Eye (tissue), 1 donor: ENCODE data around the gene LIN54.
A peak's percentile ranks its signal among the peaks of the same experiment; 100 is the strongest.
"Not testable (repeated sequence)": the region's sequence is repeated elsewhere in the genome, so short reads cannot be mapped to it uniquely, and the experiment has no call there.

Experiments used
- DNase-seq: peaks from one replicate; pipeline ENCODE4 v3.0.0-alpha.2; 2015

The LIN54 gene

GRCh38 chr4:83010522-83011318 lies at the start of gene LIN54:
TSS of gene LIN54 (minus strand) at chr4:83010823. CDS start at chr4:82984844, 25,979 bp downstream.
- peak; percentile 87 for DNase-seq

GRCh38 chr4:83054928-83055327 lies 44.3 kb upstream of the LIN54 start:
- DNase-seq = peak; percentile 9

DNA sequence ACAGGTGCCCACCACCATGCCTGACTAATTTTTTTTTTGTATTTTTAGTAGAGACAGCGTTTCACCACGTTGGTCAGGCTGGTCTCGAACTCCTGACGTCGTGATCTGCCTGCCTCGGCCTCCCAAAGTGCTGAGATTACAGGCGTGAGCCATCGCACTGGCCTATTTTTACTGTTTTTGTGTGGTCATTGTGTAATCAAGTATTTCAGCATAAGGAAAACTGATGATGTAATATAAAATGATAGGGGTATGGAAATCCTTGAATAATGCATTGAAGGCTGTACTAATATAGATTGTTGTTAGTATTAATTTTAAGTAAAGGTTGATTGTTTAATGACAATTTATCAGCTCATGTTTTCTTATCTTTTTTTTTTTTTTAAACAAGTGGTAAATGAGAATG lies 38.2 kb upstream of the LIN54 start:
- not testable (repeated sequence) for DNase-seq

DNA sequence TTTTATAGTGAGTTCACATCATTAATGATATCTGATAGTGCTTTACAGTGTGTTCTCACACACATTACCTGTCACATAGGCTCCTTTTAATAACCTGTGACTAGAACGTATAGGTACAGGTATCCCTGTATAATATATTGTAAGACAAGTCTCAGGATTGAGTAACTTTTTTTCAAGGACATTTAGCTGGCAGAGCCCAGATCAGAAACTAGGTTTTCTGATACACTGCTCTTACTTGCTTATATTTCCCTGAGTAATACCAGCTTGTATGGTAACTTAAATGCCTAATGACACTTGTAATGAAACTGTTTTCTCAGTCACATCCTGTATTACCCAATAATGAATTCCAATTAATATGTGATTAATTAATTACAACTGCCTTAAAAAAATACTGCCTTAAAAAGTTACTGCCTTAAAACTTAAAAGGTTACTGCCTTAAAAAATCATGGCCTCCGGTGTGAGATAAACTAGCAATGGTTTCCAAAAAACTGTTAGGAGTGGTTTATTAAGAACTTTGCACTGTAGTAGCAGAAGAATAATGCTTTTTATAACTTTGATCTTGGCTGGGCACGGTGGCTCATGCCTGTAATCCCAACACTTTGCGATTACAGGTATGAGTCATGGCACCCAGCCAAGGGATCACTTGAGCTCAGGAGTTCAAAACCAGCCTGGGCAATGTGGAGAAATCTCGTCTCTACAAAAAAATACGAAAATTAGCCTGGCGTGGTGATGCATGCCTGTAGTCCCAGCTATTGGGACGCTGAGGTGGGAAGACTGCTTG lies 36.3 kb upstream of the LIN54 start:
- DNase-seq = no peak

DNA sequence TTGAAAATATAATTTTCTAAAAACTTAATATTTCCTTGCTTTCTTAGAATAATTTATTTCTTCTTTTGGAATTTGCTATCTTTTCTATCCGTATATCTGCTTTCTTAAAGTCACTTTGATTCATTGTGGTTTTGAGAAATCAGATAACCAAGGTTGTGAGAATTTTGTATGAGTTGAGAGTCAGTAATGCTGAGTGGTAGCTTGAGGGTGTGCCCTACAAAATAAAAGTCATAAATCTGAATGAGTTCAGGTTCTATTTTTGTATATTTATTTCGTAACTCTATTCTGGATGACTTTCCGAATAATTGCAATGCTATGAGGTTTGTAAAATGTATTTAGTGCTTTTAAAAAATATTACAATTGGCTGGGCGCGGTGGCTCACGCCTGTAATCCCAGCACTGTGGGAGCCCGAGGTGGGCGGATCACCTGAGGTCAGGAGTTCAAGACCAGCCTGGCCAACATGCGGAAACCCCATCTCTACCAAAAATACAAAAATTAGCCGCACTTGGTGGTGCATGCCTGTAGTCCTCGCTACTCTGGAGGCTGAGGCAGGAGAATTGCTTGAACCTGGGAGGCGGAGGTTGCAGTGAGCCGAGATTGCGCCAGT lies 33.3 kb upstream of the LIN54 start:
- DNase-seq = no peak

GRCh38 chr4:83043157-83043556 lies 32.5 kb upstream of the LIN54 start:
- DNase-seq = not testable (repeated sequence)

GRCh38 chr4:83040269-83040668 lies 29.6 kb upstream of the LIN54 start:
- DNase-seq = no peak

- no peak for DNase-seq
Measured at GRCh38 chr4:83036991-83037665, 26.5 kb upstream of the LIN54 start.

GRCh38 chr4:83034630-83035494 lies 24.2 kb upstream of the LIN54 start, which contains the start of gene COPS4:
TSS of gene COPS4 (plus strand) at chr4:83035183. CDS start at chr4:83035225, 42 bp downstream.
- DNase-seq = peak; percentile 99

DNA sequence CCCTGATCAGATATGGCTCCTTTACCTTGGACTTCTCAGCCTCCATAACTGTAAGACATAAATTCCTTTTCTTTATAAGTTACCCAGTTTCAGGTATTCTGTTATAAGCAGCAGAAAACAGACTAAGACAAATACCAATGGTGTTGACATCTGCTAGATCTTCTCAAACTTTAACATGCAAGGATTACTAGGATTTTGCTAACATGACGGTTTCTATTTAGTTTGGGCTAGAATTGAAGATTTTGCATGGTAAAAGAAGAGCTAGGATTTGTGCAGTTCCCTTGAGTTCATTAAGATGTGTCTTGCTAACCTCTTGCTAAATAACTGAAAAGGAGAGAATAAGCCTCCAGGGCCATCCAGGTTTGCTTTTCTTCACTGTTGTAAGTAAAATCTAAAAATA lies 19.1 kb upstream of the LIN54 start:
- DNase-seq = no peak

- no peak for DNase-seq
Measured at GRCh38 chr4:83028976-83029375, 18.4 kb upstream of the LIN54 start.

DNA sequence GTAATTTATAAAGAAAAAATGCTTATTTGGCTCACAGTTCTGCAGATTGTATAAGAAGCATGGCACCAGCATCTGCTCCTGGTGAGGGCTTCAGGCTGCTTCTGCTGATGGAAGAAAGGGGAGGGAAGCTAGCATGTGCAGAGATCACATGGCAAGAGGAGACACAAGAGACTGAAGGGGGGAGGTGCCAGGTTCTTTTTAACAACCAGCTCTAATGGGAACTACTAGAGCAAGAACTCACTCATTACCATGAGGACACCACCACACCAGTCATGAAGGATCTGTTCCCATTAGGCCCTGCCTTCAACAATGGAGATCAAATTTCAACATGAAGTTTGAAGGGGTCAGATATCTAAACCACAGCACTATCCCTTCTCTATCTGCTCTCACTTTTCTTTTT lies 14.9 kb upstream of the LIN54 start:
- DNase-seq = no peak

- DNase-seq = no peak
Measured at GRCh38 chr4:83024233-83024632, 13.6 kb upstream of the LIN54 start.

DNA sequence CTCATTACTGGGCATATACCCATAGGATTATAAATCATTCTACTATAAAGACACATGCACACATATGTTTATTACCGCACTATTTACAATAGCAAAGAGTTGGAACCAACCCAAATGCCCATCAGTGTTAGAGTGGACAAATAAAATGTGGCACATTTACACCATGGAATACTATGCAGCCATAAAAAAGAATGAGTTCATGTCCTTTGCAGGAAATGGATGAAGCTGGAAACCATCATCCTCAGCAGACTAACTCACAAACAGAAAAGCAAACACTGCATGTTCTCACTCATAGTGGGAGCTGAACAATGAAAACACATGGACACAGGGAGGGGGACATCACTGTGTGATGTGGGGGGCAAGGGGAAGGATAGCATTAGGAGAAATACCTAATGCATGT lies 13.0 kb upstream of the LIN54 start:
- not testable (repeated sequence) for DNase-seq

- no peak for DNase-seq
Measured at GRCh38 chr4:83022724-83023450, 12.3 kb upstream of the LIN54 start.

- no peak for DNase-seq
Measured at GRCh38 chr4:83019794-83020494, 9.3 kb upstream of the LIN54 start.

GRCh38 chr4:83013902-83014301 lies 3.3 kb upstream of the LIN54 start:
- no peak for DNase-seq

GRCh38 chr4:83013420-83013867 lies 2.8 kb upstream of the LIN54 start:
- no peak for DNase-seq

- DNase-seq = peak; percentile 99
Measured at GRCh38 chr4:83012687-83013419, 2.2 kb upstream of the LIN54 start.

- peak; percentile 80 for DNase-seq
Measured at GRCh38 chr4:83012200-83012686, 1.6 kb upstream of the LIN54 start.
